A673 (cell line): ENCODE measurements around the gene SLC6A12. TPM values are rescaled to one million over a fixed set of nuclear protein-coding genes. Genes with fewer than 3 reads are reported as not detected.
A peak's percentile ranks its signal among the peaks of the same experiment; 100 is the strongest.

ENCODE experiments used
- Bru-seq: library from RNA; stranded (reverse); fragments of 400-500 nt; gene quantifications from one replicate; lab custom pipeline; 2021; lab: Mats Ljungman, UMichigan
- BruChase-seq, 2 experiments: library from RNA; stranded (reverse); fragments of 400-500 nt; gene quantifications; one replicate each; lab custom pipeline; 2021; lab: Mats Ljungman, UMichigan
- BruUV-seq: library from RNA; stranded (reverse); fragments of 400-500 nt; replicated peaks from 2 replicates; lab custom pipeline; 2021; lab: Mats Ljungman, UMichigan
- CTCF ChIA-PET: fragments of 300-600 bp; sonication (Branson Sonifier 250); formaldehyde crosslinking; loops from one replicate; lab custom pipeline; 2022; ENCODE audit warnings: antibody characterized with exemption; lab: Charles Lee
- POLR2A ChIA-PET: fragments of 300-600 bp; sonication (Branson Sonifier 250); formaldehyde crosslinking; loops from one replicate; lab custom pipeline; 2022; ENCODE audit warnings: antibody characterized with exemption; ENCODE audit not compliant: low non-redundant PET; lab: Charles Lee
- DNase-seq: peaks from one replicate; pipeline ENCODE4 v3.0.0-alpha.2; 2015; ENCODE audit warnings: low spot score
- H3K27ac ChIP-seq: fragments of 200-600 bp; sonication (generic); 2 replicates; pipeline ENCODE4 v1.5.1; 2016; ENCODE audit warnings: mixed run types, low read depth, mild to moderate bottlenecking, mixed read lengths, antibody characterized with exemption, low read length; ENCODE audit not compliant: poor library complexity, severe bottlenecking
- H3K27me3 ChIP-seq: fragments of 200-600 bp; sonication (generic); replicated peaks from 2 replicates; pipeline ENCODE4 v1.6.1; 2017; ENCODE audit warnings: mixed run types, low read depth, mild to moderate bottlenecking, mixed read lengths, antibody characterized with exemption, low read length; ENCODE audit not compliant: insufficient read depth, poor library complexity
- H3K36me3 ChIP-seq: fragments of 200-600 bp; sonication (generic); 2 replicates; pipeline ENCODE4 v1.6.1; 2016; ENCODE audit warnings: mixed run types, mild to moderate bottlenecking, mixed read lengths, antibody characterized with exemption, low read length; ENCODE audit not compliant: insufficient read depth, poor library complexity, severe bottlenecking
- H3K4me1 ChIP-seq: fragments of 200-600 bp; sonication (generic); 2 replicates; pipeline ENCODE4 v1.6.1; 2017; ENCODE audit warnings: mixed run types, mild to moderate bottlenecking, mixed read lengths, antibody characterized with exemption, low read length; ENCODE audit not compliant: insufficient read depth, poor library complexity, severe bottlenecking
- H3K4me3 ChIP-seq: fragments of 200-600 bp; sonication (generic); 2 replicates; pipeline ENCODE4 v1.5.1; 2016; ENCODE audit warnings: low read depth, mixed run types, mild to moderate bottlenecking, mixed read lengths, low read length; ENCODE audit not compliant: poor library complexity, severe bottlenecking
- H3K9me3 ChIP-seq: fragments of 200-600 bp; sonication (generic); 2 replicates; pipeline ENCODE4 v1.6.1; 2016; ENCODE audit warnings: mixed run types, low read depth, mild to moderate bottlenecking, mixed read lengths, antibody characterized with exemption, low read length; ENCODE audit not compliant: poor library complexity, severe bottlenecking
- EZH2 ChIP-seq: fragments of 200-600 bp; sonication (generic); IDR thresholded peaks from 2 replicates; pipeline ENCODE4 v1.6.1; 2017; ENCODE audit warnings: borderline replicate concordance, low read depth, mild to moderate bottlenecking, mixed read lengths, antibody characterized with exemption, low read length; ENCODE audit not compliant: poor library complexity, severe bottlenecking
- intact Hi-C: fragments of 100-400 bp; cut with micrococcal nuclease; formaldehyde crosslinking; loops from one replicate; pipeline ENCODE4 v1.10.0; 2022; ENCODE audit not compliant: unreplicated experiment
- long read RNA-seq: library from polyadenylated mRNA; stranded (forward); transcript quantifications from one replicate; pipeline ENCODE4 v2.0.0, GENCODE V29; 2022
- total RNA-seq: library from RNA; stranded (reverse); gene quantifications from 2 replicates; pipeline ENCODE4 v1.2.3, GENCODE V29; 2021
- TF ChIP-seq, protein P1 (sequence below): fragments of 300-800, 200-600 bp; sonication (generic); conservative IDR thresholded peaks from 2 replicates; pipeline ENCODE4 v1.5.1; 2017; ENCODE audit warnings: low read depth, mild to moderate bottlenecking, antibody characterized with exemption, low read length, moderate library complexity, mixed read lengths

The SLC6A12 gene
- not detected in 2 replicates for total RNA-seq
- percentile 9 among the genes with signal in this experiment for Bru-seq, nascent RNA
- percentile 6 among the genes with signal in this experiment for BruChase-seq, experiment 1, labeled RNA remaining after a 2-hour chase
- percentile 12 among the genes with signal in this experiment for BruChase-seq, experiment 2, labeled RNA remaining after a 6-hour chase
- long read RNA-seq: 0 reads

DNA sequence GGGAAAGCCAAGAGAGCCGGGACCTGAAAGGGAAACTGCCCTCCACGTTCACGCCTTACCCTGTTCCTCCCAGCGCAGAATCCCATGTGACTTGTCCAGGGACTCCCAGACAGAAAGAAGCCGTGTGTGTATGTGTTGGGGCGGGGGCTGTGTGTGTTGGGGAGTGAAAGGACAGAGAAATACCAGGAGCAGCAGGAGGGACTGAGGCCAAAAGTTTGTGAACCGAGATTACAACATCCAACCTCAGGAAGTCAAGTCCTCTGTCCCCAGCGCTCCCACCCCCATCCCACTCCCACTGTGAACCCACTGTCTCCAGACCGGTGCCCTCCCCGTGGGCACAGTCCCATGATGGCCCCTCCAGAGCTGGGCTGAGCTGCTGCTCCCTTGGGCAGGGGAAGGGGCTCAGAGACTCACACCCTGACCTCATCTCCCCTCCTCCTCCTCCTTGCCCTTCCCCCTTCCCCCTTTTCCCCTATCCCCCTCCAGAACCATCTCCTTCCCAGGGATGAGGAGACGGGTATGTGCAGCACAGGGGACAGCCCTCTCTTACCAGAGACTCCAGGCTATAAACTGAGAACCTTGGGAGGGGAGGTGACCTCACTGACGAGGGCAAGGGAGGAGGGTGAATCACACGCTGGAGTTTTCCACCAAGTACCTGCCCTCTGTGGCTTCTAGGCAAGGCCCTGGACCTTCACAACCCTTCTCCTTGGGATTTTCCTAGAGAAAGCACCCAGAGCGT, at the start of gene SLC6A12:
TSS of gene SLC6A12 (minus strand) at position 155 of the 739 bp plus-strand sequence. CDS start 4,171 bp downstream, outside the sequence.
- CTCF ChIA-PET: no interaction called here
- no peaks in the 10 kb centered on the region for H3K4me1 ChIP-seq
- TF ChIP-seq, protein P1, sequence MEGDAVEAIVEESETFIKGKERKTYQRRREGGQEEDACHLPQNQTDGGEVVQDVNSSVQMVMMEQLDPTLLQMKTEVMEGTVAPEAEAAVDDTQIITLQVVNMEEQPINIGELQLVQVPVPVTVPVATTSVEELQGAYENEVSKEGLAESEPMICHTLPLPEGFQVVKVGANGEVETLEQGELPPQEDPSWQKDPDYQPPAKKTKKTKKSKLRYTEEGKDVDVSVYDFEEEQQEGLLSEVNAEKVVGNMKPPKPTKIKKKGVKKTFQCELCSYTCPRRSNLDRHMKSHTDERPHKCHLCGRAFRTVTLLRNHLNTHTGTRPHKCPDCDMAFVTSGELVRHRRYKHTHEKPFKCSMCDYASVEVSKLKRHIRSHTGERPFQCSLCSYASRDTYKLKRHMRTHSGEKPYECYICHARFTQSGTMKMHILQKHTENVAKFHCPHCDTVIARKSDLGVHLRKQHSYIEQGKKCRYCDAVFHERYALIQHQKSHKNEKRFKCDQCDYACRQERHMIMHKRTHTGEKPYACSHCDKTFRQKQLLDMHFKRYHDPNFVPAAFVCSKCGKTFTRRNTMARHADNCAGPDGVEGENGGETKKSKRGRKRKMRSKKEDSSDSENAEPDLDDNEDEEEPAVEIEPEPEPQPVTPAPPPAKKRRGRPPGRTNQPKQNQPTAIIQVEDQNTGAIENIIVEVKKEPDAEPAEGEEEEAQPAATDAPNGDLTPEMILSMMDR: no peak
- no peak for TF ChIP-seq EZH2
- H3K27me3 ChIP-seq: peaks cover 17% of the 10 kb centered on the region
- no TSS peak for BruUV-seq
- POLR2A ChIA-PET: no interaction called here
- no peak within 1 kb of the TSS for H3K27ac ChIP-seq
- H3K9me3 ChIP-seq: no peaks in the 10 kb centered on the region
- intact Hi-C loops: no loop called here
- no peaks in the 10 kb centered on the region for H3K36me3 ChIP-seq
- H3K4me3 ChIP-seq: no peak within 1 kb of the TSS
- no peak for DNase-seq

GRCh38 chr12:263574-263973, 49.6 kb upstream of the SLC6A12 start:
- POLR2A ChIA-PET: no interaction called here
- no peaks in the 10 kb centered on the region for H3K4me1 ChIP-seq
- intact Hi-C loops: no loop called here
- no peak overlapping the region for H3K27ac ChIP-seq
- CTCF ChIA-PET: no interaction called here
- no peaks in the 10 kb centered on the region for H3K9me3 ChIP-seq
- DNase-seq: no peak
- H3K4me3 ChIP-seq: no peak overlapping the region
- no peaks in the 10 kb centered on the region for H3K36me3 ChIP-seq
- peaks cover 10% of the 10 kb centered on the region for H3K27me3 ChIP-seq
- BruUV-seq: no TSS peak
- TF ChIP-seq, protein P1: no peak
- no peak for TF ChIP-seq EZH2

- Histone ChIP-seq H3K9me3 (no peaks in the 10 kb centered on the region), H3K27ac (no peak within 1 kb of the TSS), H3K4me3 (no peak within 1 kb of the TSS), H3K36me3 (no peaks in the 10 kb centered on the region), H3K27me3 (peaks cover 10% of the 10 kb centered on the region), H3K4me1 (no peaks in the 10 kb centered on the region)
- TF ChIP-seq, protein P1: no peak
- no peak for TF ChIP-seq EZH2
- no TSS peak for BruUV-seq
- intact Hi-C loops: no loop called here
- no peak for DNase-seq
- CTCF ChIA-PET: no interaction called here
- POLR2A ChIA-PET: no interaction called here
Observed at GRCh38 chr12:262817-263216, 48.9 kb upstream of the SLC6A12 start, which contains the start of gene SLC6A13. Gene SLC6A13 (minus strand): TSS chr12:262836. CDS start chr12:260052, 2,784 bp downstream.
